ENCODE data around the gene YIF1B. TPM values are rescaled to one million over a fixed set of nuclear protein-coding genes. Genes with fewer than 3 reads are reported as not detected.

The YIF1B gene
- total and polyA plus RNA-seq, 2 of the 4 experiments (the other 2 are of a cell fraction), result 72.2 to 165 TPM

- no peak within 1 kb of the TSS for H3K56ac ChIP-seq (ENCODE audit: extremely low read depth, insufficient read depth, low read length)
- H2BK5ac ChIP-seq (ENCODE audit: low read depth, low read length, poor library complexity, severe bottlenecking), result no peak within 1 kb of the TSS
- H3K18ac ChIP-seq (ENCODE audit: low read depth, low read length), result peak within 1 kb of the TSS; percentile 33
- peak; percentile 23; the same call in 1 of the 2 replicates for TF ChIP-seq POLR2A (IDR thresholded peaks at IDR 0.05; ENCODE audit: low read depth, low read length)
- TF ChIP-seq CTCF (conservative IDR thresholded peaks at IDR 0.05; ENCODE audit: low read depth, low read length), result no peak
- no peak within 1 kb of the TSS; the same call in 1 of the 2 replicates for H2BK20ac ChIP-seq (ENCODE audit: low read depth, low read length)
- peak within 1 kb of the TSS; percentile 82 to 86 for H4K8ac ChIP-seq (ENCODE audit: low read depth in 2 of 2, low read length in 2 of 2)
- peak within 1 kb of the TSS; percentile 31 for H4K5ac ChIP-seq (ENCODE audit: low read depth, low read length)
- peak within 1 kb of the TSS; percentile 18 for H3K14ac ChIP-seq (replicated peaks; ENCODE audit: low read depth, low read length)
- ChIA-PET CTCF (interaction anchor here (0.7 to 1.4 kb wide), 4 partner anchors 68 to 85 kb away, joined by 3 to 5 read pairs (median 4); no protein-coding TSS in a partner anchor), POLR2A (ENCODE audit: unreplicated experiment) (interaction anchor here (0.5 kb wide), 1 partner anchor 80 kb away, joined by 11 read pairs; no protein-coding TSS in a partner anchor)
- intact Hi-C loops (cut with micrococcal nuclease), result no loop called here
- peak within 1 kb of the TSS; percentile 74; the same call in 2 of the 3 replicates for H2BK15ac ChIP-seq (ENCODE audit: low read depth, low read length)
- H3K9me1 ChIP-seq (ENCODE audit: insufficient read depth, low read length), result 0 out of 2 replicates have a peak, but pooled peaks cover 5% of the 10 kb centered on the region
- H4K91ac ChIP-seq (ENCODE audit: insufficient read depth, low read depth, low read length), result peak within 1 kb of the TSS; percentile 68
- no peaks in the 10 kb centered on the region for H4K20me1 ChIP-seq (ENCODE audit: insufficient read depth, low read length)
- H3K4me1 ChIP-seq (ENCODE audit: control insufficient read depth, insufficient read depth, low read length), result peaks cover 6% of the 10 kb centered on the region
- 3% methylated on average over 41 of the region's 76 CpGs; no CpG with 5 or more reads in 1 of the 2 experiments for WGBS, 2 experiments (ENCODE audit: extremely low coverage in 2 of 2, insufficient read length in 1 of 2)
- H3K9me3 ChIP-seq (ENCODE audit: control insufficient read depth, insufficient read depth, low read length), result no peaks in the 10 kb centered on the region
- no TSS peak for BruUV-seq (replicated peaks)
- dilution Hi-C loops (cut with HindIII; ENCODE audit: low sequenced_read_pairs, unreplicated experiment), result no loop called here
- peak within 1 kb of the TSS; percentile 95 for H2AFZ ChIP-seq (replicated peaks; ENCODE audit: low read length, poor library complexity)
- H3K4me2 ChIP-seq (ENCODE audit: low read depth, low read length), result peak within 1 kb of the TSS; percentile 86
- peaks cover 6 to 14% of the 10 kb centered on the region in 2 experiments for H3K79me1 ChIP-seq (ENCODE audit: low read depth in 1 of 2, low read length in 2 of 2)
- no peaks in the 10 kb centered on the region; the same call in 1 of the 2 replicates for H3K27me3 ChIP-seq (ENCODE audit: control insufficient read depth, insufficient read depth, low read length)
- H3K27ac ChIP-seq (ENCODE audit: insufficient read depth, low read length), result no peak within 1 kb of the TSS; the same call in 1 of the 2 replicates
- H2BK120ac ChIP-seq (ENCODE audit: low read depth, low read length), result peak within 1 kb of the TSS; percentile 45; the same call in 1 of the 2 replicates
- peak within 1 kb of the TSS; percentile 45 for H3K9ac ChIP-seq (ENCODE audit: low read depth, low read length)
- ATAC-seq (ENCODE audit: low read depth) (peak; percentile 19), DNase-seq (no peak)
- H3K36me3 ChIP-seq (ENCODE audit: control insufficient read depth, insufficient read depth, low read length), result 0 out of 2 replicates have a peak, but pooled peaks cover 1% of the 10 kb centered on the region
- H3K23ac ChIP-seq (ENCODE audit: low read depth, low read length), result peak within 1 kb of the TSS; percentile 21; the same call in 1 of the 2 replicates
- H2AK9ac ChIP-seq (replicated peaks; ENCODE audit: low read depth, low read length, poor library complexity), result peak within 1 kb of the TSS; percentile 92
- in situ Hi-C loops (cut with MboI; ENCODE audit: low sequenced_read_pairs), result no loop called here
- peak within 1 kb of the TSS; percentile 56 for H3K4me3 ChIP-seq (ENCODE audit: insufficient read depth, low read depth, low read length)
- H2AK5ac ChIP-seq (ENCODE audit: low read depth, low read length), result peak within 1 kb of the TSS; percentile 66
- peak within 1 kb of the TSS; percentile 44 for H3K4ac ChIP-seq (ENCODE audit: low read depth, low read length)
Measured at GRCh38 chr19:38319421-38320258, 3.9 kb upstream of the YIF1B start, which contains the start of gene KCNK6. KCNK6 (plus strand) TSS chr19:38319845; CDS start chr19:38319951, 106 bp downstream.
